ENCODE results near the gene MCTP1.
"Not testable (repeated sequence)": the region's sequence is repeated elsewhere in the genome, so short reads cannot be mapped to it uniquely, and the experiment has no call there.

The MCTP1 gene

DNA sequence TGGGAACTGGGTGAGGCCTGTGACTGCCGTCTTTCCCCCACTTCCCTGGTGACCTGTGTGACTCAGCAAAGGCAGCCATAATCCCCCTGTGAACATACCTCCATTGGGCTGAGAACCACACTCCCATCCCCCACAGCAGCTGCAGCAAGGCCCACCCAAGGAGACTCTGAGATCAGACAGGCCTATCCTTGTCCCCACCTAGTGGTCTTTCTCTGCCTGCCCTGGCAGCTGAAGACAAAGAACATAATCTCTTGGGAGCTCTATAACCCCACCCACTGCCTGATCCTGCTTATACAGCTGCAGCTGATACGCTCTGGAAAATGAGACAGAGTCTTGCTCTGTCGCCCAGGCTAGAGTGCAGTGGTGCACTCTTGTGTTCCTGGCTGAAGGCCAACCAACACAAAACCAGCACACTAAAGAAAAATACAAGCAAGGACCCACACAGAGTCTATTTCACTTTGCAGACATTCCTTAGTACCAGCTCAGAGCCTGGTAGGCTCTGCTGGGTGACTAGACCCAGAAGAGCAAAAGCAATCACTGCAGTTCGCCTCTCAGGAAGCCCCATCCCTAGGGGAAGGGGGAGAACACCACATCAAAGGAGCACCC, 106.7 kb downstream of the MCTP1 start:
- DNase-seq = peak; percentile 5

DNA sequence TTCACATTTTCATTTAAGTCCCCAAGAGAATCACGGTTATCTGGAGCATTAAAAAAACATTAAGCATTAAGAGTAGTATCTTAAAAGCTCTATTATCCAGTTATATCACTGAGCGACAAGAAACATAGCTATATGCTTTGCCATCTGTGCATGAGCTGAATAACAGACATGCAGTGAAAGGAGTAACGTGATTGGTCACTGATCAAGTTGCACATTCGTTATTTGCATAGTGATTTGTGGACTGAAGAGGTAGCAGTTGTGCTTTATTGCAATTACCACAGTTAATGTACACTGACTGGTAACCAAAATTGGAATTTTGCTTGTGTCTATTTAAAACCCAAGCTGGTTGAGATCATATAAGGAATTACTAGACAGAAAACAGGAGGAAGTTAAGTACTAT, 107.4 kb downstream of the MCTP1 start:
- no peak for DNase-seq

DNA sequence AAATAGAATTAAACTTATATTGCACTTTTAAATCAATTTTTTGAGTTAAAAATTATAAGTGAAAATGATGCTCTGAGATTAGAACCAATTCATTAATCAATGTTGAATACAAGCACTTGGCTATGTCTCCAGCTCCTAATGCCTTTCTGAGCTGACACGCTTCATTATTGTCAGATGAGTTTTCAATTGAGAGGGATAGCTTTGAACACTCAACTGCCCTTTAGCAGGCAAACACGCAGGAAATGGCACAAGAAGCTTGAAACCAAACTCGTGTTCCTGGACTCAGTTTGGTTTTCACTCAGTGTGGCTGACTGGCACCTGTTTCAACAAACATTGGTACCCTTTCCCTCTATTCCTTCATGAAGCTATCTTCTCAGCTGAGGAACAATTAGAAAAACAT, 109.8 kb downstream of the MCTP1 start:
- no peak for DNase-seq

DNA sequence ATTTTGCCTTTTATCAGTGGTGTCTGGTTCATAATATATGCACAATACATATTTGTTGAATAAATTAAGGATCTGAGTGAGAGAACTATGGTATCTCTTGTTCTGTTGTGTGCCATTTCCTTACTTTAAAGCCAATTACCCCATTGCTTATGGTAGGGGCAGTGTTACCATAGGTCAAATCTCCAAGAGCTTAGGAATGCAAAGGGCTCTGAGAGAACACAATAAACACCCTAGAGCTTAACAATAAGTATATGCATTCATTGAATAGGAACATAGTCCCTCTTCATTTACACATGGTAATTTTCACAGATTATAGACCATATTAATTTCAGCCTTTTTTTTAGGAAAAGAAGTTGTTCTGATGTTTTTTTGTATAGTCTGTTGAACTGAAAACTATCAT, 112.2 kb downstream of the MCTP1 start:
- no peak for DNase-seq

DNA sequence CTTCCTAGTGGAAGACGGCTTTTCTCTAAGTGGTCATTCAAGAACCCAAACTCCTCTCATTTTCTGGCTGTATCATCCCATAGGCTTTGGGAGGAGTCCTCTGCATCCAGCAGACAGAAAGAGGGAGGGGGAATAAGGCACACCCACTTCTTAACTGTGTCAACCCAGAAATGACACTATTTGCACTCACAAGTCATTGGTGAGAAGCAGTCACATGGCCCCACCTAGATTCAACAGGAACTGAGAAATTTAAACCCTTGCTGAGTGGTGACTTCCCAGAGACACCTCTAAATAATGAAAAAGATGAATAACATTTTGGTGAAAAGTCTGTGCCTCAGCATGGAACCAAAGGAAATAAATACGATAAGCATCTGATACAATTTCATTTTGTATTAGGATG, 120.0 kb downstream of the MCTP1 start:
- no peak for DNase-seq

DNA sequence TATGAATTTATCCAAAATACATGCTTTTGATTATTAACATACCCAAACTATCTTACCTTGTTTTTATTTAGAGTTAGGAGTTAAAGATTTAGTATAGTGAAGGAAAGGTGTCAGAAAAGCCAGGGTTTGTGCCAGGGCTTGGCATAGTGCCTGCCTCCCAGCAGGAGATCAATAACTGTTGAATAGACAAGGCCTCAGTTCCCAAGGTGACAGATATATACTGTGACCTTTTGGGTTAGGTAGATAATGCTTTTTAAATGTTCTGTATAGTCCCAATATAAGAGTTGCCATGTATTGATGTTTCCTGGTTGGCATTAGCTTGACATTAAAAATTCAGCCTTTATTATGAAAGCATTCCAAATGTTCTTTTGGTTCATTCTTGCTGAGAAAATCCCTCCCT, 121.8 kb downstream of the MCTP1 start:
- no peak for DNase-seq

DNA sequence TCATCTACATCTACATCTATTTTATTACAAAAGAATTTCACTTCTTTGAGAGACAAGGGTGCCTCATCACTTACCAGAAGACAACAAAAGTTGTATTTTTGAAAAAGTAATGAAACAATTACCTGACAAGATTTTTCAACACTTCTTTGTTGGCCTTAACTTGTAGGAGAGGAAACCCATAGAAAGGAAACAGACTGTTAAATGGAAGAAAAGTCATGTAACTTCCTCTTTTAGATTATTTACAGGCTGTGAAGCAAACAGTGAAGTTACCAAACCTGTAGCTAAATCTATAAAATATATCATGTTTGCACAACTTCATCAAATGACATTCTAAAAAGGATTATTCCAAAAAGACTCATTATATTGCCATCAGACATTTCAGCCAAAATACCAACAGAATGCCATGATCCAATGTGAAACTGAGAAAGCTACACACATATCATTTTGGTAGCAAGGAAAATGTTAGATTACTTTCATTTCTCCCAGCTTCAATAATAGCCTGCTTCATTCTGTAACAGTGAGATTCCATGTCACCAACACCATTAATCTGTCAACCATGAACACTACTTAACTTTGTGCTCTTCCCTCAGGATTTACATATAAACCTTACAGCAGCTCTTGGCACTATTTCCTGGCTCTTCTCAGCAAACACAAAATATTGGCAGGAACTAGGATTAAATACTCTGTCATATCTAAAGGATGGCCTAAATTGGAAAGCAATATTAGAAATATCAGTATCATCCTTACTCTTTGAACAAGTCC, 122.5 kb downstream of the MCTP1 start:
- no peak for DNase-seq

DNA sequence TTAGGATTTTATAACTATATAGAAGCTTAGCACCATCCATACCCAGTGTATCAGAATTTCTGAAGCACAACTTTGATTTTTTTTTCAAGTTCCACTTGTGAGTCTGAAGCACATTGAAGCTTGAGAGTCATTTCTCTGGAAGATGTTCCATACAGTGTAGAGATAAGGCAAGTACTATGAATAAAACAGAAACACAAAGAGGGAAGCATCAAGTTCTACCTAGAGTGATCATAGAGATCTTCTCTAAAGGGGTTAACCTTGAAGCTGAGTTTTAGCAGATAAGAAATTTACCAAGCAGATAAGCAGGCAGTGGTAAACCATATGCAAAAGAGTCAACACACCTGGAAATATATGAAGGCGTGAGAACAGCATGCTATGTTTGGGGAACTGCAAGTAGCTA, 125.3 kb downstream of the MCTP1 start:
- no peak for DNase-seq

DNA sequence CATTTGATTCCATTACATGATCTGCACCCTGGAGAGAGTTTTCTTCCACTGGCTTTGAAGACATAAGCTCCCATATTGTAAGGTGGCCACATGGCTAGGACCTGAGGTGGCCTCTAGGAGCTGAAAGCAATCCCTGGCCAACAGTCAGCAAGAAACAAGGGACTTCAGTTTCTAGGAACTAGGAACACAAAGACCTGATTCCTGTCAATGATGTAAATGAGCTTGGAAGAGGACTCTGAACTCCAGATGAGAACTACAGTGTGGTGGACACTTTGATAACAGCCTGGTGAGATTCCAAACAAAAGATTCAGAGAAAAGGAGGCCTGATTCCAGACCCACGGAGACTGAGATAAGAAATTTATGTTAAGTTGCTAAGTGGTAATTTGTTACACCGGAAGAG, 129.0 kb downstream of the MCTP1 start:
- DNase-seq = no peak

DNA sequence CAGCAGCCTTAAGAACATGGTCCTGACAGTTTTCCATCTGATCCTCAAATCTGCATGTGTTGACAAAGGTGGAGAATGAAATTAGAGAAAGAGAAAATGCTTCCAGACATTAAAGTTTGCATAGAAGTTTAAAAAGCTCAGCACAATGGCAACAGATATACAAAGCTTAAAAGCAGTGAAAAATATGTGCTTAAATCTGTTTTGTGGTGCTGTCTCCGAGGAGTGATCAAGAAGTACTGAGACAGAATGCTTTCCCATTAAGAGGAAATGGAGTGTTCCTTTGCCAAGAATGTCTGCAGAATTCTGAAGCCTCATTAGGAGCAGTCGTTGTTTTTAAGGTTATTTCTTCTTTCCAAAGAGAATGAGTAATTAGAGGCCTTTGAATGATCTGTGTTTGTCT, 131.4 kb downstream of the MCTP1 start:
- no peak for DNase-seq

DNA sequence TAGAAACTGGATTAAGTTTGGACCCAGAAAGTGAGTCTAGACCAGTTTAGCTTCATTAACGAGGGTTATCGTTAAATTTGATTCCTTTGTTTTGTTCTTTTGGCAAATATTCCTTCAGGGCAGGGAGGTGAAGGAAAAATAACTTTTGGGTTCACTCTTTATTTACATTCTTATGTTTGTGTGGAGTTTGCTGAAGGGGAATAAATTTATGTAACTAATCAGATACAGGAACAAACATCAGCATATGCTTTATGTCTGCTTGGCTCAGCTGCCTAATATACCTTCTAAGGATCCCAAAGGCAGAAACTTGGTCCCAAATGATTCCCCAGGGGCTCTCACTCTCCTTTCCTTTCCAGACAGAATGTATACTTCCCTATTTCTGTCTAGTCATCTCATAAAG, 132.4 kb downstream of the MCTP1 start:
- DNase-seq = no peak

DNA sequence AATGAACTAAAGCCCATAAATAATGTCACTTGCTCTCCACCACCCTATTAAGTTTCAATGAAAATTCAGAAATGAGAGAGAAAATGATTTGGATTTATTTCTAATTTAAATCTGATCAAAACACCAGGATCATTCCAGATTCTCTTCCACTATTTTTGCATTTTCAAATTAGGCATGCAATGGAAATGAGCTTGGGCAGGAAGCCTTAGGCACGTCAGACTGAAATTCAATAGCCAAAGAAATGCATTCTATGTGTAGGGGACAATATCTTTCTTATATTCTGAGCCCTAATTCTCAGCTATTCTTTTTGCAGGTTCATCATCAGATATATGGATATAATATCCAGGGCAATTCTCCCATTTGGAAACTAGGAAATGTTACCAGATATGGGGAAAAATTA, 132.8 kb downstream of the MCTP1 start:
- no peak for DNase-seq

DNA sequence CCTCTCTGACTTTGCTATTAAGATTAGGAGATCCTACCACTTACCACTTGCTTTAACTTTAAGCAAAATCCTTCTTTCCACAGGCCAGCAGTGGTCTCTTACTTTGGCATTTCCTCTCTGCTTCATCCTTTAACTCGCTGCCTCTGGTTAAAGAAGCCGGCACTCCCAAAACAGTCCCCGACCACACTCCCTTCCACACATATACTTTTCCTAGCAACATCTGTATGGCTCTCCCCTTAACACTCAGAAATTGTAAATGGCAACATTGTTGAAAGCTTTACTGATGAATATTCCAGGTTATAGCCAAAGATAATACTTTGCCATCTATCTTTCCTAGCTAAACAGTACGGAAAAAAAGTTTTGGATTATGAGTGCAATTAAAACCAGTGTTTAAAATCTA, 133.2 kb downstream of the MCTP1 start:
- no peak for DNase-seq

DNA sequence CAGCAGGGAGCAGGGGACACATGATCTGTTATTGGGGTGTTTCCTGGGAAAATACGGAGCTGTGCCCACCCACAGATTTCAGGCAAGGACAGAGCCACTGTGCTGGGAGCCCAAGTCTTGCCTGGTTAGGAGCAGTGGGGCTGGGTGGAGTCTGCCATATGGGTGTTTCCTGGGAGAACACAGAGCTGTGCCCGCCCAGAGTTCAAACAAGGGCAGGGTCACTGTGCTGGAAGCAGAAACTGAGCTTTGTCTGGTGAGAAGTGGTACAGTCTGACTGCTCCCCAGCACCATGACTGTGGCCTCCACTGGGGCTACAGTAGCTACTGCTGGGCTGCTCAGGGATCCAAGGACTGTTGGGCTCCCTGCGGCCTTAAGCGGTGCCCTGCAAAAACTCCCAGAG, 135.5 kb downstream of the MCTP1 start:
- no peak for DNase-seq

DNA sequence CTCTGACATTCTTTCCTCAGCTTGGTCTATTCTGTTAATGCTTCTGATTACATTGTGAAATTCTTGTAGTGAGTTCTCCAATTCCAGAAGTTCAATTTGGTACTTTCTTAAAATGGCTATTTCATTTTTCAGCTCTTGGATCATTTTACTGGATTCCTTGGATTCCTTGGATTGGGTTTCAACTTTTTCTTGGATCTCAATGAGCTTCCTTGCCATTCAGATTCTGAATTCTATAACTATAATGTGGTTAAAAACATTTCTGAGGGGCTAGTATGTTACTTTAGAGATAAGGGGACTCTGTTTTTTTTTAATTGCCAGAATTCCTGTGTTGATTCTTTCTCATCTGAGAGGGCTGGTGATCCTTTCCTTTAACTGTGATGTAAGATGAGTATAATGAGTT, 136.4 kb downstream of the MCTP1 start:
- no peak for DNase-seq

DNA sequence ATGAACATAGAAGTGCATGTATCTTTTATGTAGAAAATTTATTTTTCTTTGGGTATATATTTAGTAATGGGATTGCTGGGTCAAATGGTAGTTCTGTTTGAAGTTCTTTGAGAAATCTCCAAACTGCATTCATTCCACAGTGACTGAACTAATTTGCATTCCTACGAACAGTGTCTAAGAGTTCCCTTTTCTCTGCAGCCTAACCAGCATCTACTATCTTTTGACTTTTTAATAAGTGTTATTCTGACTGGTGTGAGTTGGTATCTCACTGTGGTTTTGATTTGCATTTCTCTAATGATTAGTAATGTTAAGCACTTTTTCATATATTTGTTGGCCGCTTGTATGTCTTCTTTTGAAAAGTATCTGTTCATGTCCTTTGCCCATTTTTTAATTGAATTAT, 141.0 kb downstream of the MCTP1 start:
- DNase-seq = not testable (repeated sequence)

DNA sequence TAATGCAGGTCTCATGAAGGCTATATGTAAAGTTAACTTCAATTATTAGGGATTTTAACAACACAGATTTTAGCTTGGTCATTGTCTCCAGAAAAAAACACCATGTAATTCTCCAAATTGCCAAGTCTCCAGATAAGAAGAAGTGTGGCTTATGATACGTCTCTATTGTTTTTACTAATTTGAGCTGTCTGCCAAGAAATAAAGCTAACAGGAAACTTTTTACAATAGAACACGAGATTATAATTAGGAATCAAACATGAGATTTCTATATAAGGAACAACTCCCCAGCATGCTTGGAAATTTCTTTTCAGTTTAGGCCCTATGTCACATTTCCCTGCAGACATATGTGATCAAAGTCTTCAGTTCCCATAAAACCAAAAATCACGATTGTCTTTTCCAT, 142.7 kb downstream of the MCTP1 start:
- DNase-seq = no peak

DNA sequence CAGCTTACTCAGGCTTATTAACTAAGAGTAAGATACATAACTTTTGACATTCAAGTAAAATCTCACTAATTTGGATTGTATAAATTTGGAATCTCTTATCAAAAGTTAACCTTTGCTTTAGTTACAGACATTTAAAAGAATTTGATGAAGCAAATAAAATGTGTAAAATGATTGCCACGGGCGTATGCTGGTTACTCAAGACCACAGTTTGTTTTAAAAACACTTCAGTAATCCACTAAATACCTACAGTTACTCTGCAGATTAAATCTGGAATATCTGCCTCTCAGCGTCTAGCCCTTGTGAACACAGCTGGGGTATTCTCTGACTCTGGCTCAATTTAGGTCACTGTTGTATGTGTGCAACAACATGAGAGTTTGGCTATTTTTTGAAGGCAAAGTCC, 143.8 kb downstream of the MCTP1 start:
- DNase-seq = no peak

DNA sequence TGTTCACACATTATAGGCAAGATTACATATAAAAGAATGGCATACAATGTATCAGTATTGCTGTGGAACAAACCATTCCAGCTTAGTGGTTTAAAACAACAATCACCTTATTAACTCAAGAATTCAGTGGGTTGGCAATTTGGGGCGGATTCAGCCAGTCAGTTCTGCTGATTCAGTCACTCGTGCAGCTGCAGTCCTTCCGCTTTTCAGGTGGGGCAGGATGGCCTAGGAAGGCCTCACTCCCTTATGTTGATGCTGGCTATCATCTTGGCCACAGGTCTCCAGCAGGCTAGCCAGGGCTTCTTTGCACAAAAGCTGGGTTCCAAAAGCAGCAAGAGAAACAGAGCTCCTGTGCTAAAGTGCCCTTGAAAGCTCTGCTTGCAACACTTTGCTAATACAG, 150.6 kb downstream of the MCTP1 start:
- no peak for DNase-seq

DNA sequence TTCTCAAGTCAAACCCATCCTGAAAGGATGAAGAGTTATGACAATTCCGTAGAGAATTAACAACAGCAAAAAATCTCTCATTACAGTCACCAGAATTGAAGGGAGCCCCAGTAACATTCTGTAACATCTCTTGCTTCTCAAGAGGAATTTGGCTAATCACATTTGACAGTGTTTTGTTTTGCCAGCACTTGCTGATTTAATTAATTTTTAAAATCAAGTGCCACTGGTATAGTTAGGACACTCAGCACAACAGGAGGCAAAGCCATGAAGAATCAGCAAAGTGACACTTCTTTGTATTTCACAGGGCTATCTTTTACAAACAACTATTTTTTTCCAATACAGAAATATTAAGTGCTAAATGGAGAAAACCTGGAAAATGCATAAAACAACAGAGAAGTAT, 152.8 kb downstream of the MCTP1 start:
- DNase-seq = no peak

DNA sequence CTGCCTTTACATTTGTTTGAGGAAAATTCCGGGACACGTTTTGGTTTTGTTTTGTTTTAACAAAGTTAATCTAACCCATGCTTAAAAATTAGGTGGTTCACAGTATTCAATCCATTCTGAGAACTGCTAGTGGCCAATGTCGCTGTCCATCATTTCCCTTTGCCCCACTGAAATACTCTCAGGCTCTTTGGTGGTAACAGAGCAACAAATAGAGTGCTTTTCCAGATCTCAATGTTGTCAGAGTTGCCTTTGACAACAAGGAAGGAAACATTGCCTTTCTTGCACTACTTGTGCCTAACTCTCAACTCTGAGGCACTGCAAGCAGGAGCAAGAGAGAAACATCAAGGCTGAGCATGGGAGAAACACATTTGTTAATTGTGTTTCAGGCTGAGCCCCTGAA, 154.0 kb downstream of the MCTP1 start:
- no peak for DNase-seq

DNA sequence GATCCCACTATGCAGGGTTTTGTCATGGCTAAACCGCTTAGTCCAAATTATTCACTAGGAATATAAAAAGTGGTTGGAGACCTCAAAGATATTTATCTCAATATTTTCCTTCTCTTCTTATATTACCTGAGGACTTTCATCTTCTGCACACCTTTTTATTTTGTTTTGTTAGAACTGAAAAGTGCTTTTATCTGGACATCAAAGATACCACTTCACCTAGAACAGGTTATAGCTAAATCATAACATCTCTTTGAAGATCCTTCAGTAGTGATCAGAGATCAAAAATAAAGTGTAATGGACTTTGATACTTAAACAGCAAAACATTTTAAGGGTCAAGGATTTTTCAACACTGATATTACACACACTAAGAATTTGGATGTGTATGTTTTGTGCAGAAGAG, 160.2 kb downstream of the MCTP1 start:
- no peak for DNase-seq

DNA sequence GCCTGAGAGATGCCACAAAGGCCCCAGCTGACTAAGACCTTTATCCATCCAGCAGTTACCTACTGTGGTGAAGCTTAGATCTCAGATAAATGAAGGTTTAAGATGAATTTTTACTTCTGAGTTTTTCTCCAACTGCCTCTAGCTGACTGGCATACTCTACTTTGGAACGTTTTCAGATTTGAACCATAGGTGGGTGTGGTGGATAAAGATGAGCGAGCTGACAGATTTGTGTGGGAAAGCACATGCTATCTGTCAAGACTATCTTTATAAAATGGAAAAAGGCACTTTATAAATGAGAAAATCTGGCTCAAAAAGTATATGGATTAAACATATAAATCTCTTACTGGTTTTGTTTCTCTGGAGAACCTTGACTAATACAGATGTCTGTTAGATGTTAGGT, 160.8 kb downstream of the MCTP1 start:
- no peak for DNase-seq

DNA sequence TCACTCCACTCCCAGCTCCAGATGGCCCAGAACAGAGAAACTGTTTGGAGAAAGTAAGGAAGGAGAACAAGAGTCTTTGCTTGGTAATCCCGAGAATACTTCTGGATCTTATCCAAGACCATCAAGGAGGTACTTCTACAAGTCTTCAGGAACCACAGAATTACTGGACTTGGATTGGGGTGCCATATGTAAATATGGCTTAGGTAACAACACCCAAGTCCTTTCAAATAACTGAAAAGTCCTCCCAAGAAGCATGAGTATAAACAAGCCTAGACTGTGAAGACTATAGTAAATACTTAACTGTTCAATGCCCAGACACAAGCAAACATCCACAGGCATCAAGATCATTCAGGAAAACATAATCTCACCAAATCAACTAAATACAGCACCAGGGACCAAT, 170.0 kb downstream of the MCTP1 start:
- no peak for DNase-seq

DNA sequence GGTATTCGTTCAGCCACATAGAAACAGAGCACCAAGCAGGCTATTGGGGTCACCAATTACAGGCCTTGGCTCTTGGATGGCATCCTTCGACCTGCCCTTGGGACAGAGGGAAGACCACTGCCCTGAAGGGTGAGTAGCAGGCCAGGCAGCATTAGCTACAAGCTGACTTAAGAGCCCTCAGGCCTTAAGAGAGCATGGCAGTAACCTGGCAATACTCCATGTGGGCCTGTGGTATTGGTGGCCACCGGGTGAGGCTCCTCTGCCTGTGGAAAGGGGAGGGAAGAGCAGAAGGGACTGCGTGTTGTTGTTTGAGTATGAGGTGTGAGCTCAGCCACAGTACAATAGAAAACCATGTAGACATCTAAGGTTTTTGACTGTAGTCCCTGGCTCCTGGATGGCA, 170.6 kb downstream of the MCTP1 start:
- no peak for DNase-seq

Measured in NCI-H1436 treated with DMSO at 0.1 percent for 48 hours (cell line).